OCI-LY3 (cell line): ENCODE data around the gene ZFAND3.

Source experiments
- CTCF ChIP-seq: fragments of 200-600, 300-600 bp; sonication (generic); IDR thresholded peaks from 2 replicates; pipeline ENCODE4 v1.5.1; 2014; ENCODE audit warnings: antibody characterized with exemption, low read length, low read depth
- EZH2phosphoT487 ChIP-seq: fragments of 200-600 bp; shearing (Covaris generic); IDR thresholded peaks from 2 replicates; pipeline ENCODE4 v1.6.1; 2018; ENCODE audit warnings: antibody characterized with exemption, mixed run types, low read depth

- no peak for TF ChIP-seq CTCF
- no peak for TF ChIP-seq EZH2phosphoT487
Measured at GRCh38 chr6:37980222-37980595, 160.7 kb downstream of the ZFAND3 start.
